SK-N-SH treated with all-trans-retinoic acid at 6 μM for 48 hours (cell line): ENCODE data around the gene ATP13A2.

Experiments used
- ATAC-seq: fragments of 200-7000 bp; cut with Tn5 transposase; 3 replicates; pipeline ENCODE4 v1.9.1; 2020; ENCODE audit warnings: mild to moderate bottlenecking, moderate library complexity
- BACH2 ChIP-seq: fragments of 250-450 bp; sonication (Bioruptor Pico); IDR thresholded peaks from 2 replicates; pipeline ENCODE4 v1.9.0; 2021; ENCODE audit warnings: mild to moderate bottlenecking, borderline replicate concordance
- CSDC2 ChIP-seq: fragments of 250-450 bp; sonication (Bioruptor Pico); IDR thresholded peaks from 2 replicates; pipeline ENCODE4 v1.5.0; 2020; ENCODE audit warnings: mild to moderate bottlenecking, moderate library complexity
- ESRRG ChIP-seq: fragments of 250-450 bp; sonication (Bioruptor Pico); IDR thresholded peaks from 2 replicates; pipeline ENCODE4 v1.6.1; 2021; ENCODE audit warnings: mild to moderate bottlenecking
- GLIS3 ChIP-seq: fragments of 250-450 bp; sonication (Bioruptor Pico); IDR thresholded peaks from 2 replicates; pipeline ENCODE4 v1.5.0; 2020; ENCODE audit warnings: mild to moderate bottlenecking, moderate library complexity
- ISL1 ChIP-seq: fragments of 250-450 bp; sonication (Bioruptor Pico); IDR thresholded peaks from 2 replicates; pipeline ENCODE4 v2.1.2; 2022; ENCODE audit warnings: mild to moderate bottlenecking, moderate library complexity
- OSR1 ChIP-seq: fragments of 250-450 bp; sonication (Bioruptor Pico); IDR thresholded peaks from 2 replicates; pipeline ENCODE4 v1.8.0; 2022; ENCODE audit warnings: moderate library complexity, mild to moderate bottlenecking, inconsistent platforms
- PPARA ChIP-seq: fragments of 250-450 bp; sonication (Bioruptor Pico); IDR thresholded peaks from 2 replicates; pipeline ENCODE4 v1.5.0; 2020; ENCODE audit warnings: mild to moderate bottlenecking, borderline replicate concordance
- SNAI2 ChIP-seq: fragments of 250-450 bp; sonication (Bioruptor Pico); IDR thresholded peaks from 2 replicates; pipeline ENCODE4 v1.5.0; 2020; ENCODE audit warnings: mild to moderate bottlenecking, moderate library complexity
- TCF4 ChIP-seq: fragments of 250-450 bp; sonication (Bioruptor Pico); IDR thresholded peaks from 2 replicates; pipeline ENCODE4 v1.8.0; 2021; ENCODE audit warnings: mild to moderate bottlenecking, moderate library complexity, borderline replicate concordance
- TOX ChIP-seq: fragments of 250-450 bp; sonication (Bioruptor Pico); IDR thresholded peaks from 2 replicates; pipeline ENCODE4 v1.8.0; 2021; ENCODE audit warnings: mild to moderate bottlenecking, moderate library complexity, borderline replicate concordance
- ZC3H10 ChIP-seq: fragments of 250-450 bp; sonication (Bioruptor Pico); IDR thresholded peaks from 2 replicates; pipeline ENCODE4 v1.5.1; 2021; ENCODE audit warnings: mild to moderate bottlenecking, moderate library complexity
- ZFP3 ChIP-seq: fragments of 250-450 bp; sonication (Bioruptor Pico); IDR thresholded peaks from 2 replicates; pipeline ENCODE4 v1.5.0; 2020; ENCODE audit warnings: mild to moderate bottlenecking, moderate library complexity
- ZFP30 ChIP-seq: fragments of 450-650 bp; formaldehyde crosslinking; IDR thresholded peaks from 2 replicates; pipeline ENCODE4 v1.5.0; 2022; ENCODE audit warnings: mild to moderate bottlenecking, moderate library complexity
- ZNF565 ChIP-seq: fragments of 450-650 bp; formaldehyde crosslinking; conservative IDR thresholded peaks from 2 replicates; pipeline ENCODE4 v1.5.0; 2020; ENCODE audit warnings: low read depth, mild to moderate bottlenecking, moderate library complexity
- ZNF70 ChIP-seq: fragments of 450-650 bp; formaldehyde crosslinking; IDR thresholded peaks from 2 replicates; pipeline ENCODE4 v1.5.0; 2020; ENCODE audit warnings: mild to moderate bottlenecking, moderate library complexity
- TF ChIP-seq, protein P1 (sequence below): fragments of 250-450 bp; sonication (Bioruptor Pico); IDR thresholded peaks from 2 replicates; pipeline ENCODE4 v1.8.0; 2020; ENCODE audit warnings: mild to moderate bottlenecking, moderate library complexity, borderline replicate concordance
- TF ChIP-seq, protein P2 (sequence below): fragments of 250-450 bp; sonication (Bioruptor Pico); IDR thresholded peaks from 2 replicates; pipeline ENCODE4 v1.5.0; 2020; ENCODE audit warnings: mild to moderate bottlenecking, moderate library complexity
- TF ChIP-seq, protein P3 (sequence below): fragments of 250-450 bp; sonication (Bioruptor Pico); IDR thresholded peaks from 2 replicates; pipeline ENCODE4 v1.5.1; 2020; ENCODE audit warnings: low read depth, mild to moderate bottlenecking, moderate library complexity
- TF ChIP-seq, protein P4 (sequence below): fragments of 250-450 bp; sonication (Bioruptor Pico); IDR thresholded peaks from 2 replicates; pipeline ENCODE4 v1.5.1; 2021; ENCODE audit warnings: mild to moderate bottlenecking, moderate library complexity
- TF ChIP-seq, protein P5 (sequence below): fragments of 250-450 bp; sonication (Bioruptor Pico); IDR thresholded peaks from 2 replicates; pipeline ENCODE4 v1.8.0; 2021; ENCODE audit warnings: low read depth, mild to moderate bottlenecking, moderate library complexity, borderline replicate concordance

ATP13A2 gene

DNA sequence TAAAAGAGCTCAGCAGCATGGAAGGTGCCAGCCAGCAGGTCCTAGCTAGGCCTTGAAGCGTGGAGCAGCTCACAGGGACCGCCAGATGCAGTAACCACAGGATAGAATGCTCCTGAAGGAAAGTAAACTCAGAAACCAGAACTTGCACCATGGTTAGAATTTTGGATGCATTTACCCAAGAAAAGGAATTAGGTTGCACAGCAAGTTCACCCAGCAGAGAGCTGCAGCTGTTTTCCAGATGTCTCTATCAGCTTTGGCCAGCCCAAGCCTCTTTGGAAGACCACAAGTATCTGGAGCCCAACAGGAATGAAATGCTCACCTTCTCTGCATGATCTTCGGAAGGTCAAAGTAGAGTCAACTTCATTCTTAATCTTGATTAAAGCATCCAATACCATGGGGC, 21.0 kb upstream of the ATP13A2 start:
- TF ChIP-seq ISL1 (CRISPR knock-in tag) = no peak
- TF ChIP-seq, protein P1, sequence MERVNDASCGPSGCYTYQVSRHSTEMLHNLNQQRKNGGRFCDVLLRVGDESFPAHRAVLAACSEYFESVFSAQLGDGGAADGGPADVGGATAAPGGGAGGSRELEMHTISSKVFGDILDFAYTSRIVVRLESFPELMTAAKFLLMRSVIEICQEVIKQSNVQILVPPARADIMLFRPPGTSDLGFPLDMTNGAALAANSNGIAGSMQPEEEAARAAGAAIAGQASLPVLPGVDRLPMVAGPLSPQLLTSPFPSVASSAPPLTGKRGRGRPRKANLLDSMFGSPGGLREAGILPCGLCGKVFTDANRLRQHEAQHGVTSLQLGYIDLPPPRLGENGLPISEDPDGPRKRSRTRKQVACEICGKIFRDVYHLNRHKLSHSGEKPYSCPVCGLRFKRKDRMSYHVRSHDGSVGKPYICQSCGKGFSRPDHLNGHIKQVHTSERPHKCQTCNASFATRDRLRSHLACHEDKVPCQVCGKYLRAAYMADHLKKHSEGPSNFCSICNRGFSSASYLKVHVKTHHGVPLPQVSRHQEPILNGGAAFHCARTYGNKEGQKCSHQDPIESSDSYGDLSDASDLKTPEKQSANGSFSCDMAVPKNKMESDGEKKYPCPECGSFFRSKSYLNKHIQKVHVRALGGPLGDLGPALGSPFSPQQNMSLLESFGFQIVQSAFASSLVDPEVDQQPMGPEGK (CRISPR knock-in tag) = no peak
- TF ChIP-seq TOX (CRISPR knock-in tag) = no peak
- TF ChIP-seq, protein P2, sequence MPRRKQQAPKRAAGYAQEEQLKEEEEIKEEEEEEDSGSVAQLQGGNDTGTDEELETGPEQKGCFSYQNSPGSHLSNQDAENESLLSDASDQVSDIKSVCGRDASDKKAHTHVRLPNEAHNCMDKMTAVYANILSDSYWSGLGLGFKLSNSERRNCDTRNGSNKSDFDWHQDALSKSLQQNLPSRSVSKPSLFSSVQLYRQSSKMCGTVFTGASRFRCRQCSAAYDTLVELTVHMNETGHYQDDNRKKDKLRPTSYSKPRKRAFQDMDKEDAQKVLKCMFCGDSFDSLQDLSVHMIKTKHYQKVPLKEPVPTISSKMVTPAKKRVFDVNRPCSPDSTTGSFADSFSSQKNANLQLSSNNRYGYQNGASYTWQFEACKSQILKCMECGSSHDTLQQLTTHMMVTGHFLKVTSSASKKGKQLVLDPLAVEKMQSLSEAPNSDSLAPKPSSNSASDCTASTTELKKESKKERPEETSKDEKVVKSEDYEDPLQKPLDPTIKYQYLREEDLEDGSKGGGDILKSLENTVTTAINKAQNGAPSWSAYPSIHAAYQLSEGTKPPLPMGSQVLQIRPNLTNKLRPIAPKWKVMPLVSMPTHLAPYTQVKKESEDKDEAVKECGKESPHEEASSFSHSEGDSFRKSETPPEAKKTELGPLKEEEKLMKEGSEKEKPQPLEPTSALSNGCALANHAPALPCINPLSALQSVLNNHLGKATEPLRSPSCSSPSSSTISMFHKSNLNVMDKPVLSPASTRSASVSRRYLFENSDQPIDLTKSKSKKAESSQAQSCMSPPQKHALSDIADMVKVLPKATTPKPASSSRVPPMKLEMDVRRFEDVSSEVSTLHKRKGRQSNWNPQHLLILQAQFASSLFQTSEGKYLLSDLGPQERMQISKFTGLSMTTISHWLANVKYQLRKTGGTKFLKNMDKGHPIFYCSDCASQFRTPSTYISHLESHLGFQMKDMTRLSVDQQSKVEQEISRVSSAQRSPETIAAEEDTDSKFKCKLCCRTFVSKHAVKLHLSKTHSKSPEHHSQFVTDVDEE (CRISPR knock-in tag) = no peak
- no peak for TF ChIP-seq OSR1 (CRISPR knock-in tag)
- no peak for TF ChIP-seq GLIS3
- no peak for ATAC-seq

DNA sequence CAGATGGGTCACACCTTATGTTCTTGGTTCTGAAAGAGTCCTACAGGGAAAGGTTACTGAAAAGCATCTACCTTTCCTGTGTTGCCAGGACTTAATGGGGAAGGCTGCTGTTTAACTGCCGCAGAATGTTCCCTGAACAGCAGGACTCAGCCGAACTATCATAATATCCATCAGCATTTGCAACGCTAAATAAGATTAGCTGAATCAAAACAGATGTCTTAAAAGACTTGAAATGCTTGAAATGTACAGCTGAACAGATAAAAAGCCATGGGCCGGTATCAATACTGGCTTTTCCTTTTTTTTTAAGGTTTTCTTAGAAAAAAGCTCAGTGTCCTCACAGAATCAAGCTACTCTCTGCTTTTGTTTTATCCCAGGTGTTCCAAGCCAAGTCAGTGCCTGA, 19.7 kb upstream of the ATP13A2 start:
- TF ChIP-seq, protein P3, sequence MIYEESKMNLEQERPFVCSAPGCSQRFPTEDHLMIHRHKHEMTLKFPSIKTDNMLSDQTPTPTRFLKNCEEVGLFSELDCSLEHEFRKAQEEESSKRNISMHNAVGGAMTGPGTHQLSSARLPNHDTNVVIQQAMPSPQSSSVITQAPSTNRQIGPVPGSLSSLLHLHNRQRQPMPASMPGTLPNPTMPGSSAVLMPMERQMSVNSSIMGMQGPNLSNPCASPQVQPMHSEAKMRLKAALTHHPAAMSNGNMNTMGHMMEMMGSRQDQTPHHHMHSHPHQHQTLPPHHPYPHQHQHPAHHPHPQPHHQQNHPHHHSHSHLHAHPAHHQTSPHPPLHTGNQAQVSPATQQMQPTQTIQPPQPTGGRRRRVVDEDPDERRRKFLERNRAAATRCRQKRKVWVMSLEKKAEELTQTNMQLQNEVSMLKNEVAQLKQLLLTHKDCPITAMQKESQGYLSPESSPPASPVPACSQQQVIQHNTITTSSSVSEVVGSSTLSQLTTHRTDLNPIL (CRISPR knock-in tag) = no peak
- TF ChIP-seq, protein P4, sequence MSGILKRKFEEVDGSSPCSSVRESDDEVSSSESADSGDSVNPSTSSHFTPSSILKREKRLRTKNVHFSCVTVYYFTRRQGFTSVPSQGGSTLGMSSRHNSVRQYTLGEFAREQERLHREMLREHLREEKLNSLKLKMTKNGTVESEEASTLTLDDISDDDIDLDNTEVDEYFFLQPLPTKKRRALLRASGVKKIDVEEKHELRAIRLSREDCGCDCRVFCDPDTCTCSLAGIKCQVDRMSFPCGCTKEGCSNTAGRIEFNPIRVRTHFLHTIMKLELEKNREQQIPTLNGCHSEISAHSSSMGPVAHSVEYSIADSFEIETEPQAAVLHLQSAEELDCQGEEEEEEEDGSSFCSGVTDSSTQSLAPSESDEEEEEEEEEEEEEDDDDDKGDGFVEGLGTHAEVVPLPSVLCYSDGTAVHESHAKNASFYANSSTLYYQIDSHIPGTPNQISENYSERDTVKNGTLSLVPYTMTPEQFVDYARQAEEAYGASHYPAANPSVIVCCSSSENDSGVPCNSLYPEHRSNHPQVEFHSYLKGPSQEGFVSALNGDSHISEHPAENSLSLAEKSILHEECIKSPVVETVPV = 0 out of 2 replicates have a peak, but pooled peaks have one; percentile 22
- TF ChIP-seq ESRRG = no peak
- TF ChIP-seq ZFP30 (CRISPR knock-in tag) = no peak
- TF ChIP-seq ZFP3 = no peak
- TF ChIP-seq ISL1 (CRISPR knock-in tag) = peak; percentile 39; the same call in 1 of the 2 replicates
- TF ChIP-seq ZC3H10 (CRISPR knock-in tag) = no peak
- TF ChIP-seq, protein P2 (CRISPR knock-in tag) = peak; percentile 79; the same call in 1 of the 2 replicates
- TF ChIP-seq BACH2 (CRISPR knock-in tag) = no peak
- TF ChIP-seq TCF4 (CRISPR knock-in tag) = peak; percentile 96
- TF ChIP-seq PPARA (CRISPR knock-in tag) = no peak
- no peak for TF ChIP-seq CSDC2
- no peak for TF ChIP-seq SNAI2
- ATAC-seq = peak; percentile 80

DNA sequence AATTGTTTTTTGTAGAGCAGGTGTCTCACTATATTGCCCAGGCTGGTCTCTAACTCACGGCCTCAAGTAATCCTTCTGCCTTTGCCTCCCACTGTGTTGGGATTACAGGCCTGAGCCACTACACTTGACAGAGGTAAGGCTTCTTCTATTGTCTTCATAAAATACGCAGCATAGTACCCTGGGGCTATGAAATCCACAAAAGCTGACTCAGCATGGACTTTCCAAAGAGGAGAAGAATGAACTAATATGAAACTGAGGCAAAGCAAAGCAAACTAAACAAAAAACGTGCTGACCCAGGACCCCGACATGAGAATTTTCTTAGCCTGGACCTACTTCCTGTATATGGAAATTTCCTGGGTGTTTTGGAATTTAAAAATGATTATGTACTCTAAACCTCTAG, 18.5 kb upstream of the ATP13A2 start:
- ATAC-seq = no peak
- TF ChIP-seq ESRRG (no peak), OSR1 (CRISPR knock-in tag) (no peak), ZFP3 (no peak), ISL1 (CRISPR knock-in tag) (no peak), ZFP30 (CRISPR knock-in tag) (no peak), TCF4 (CRISPR knock-in tag) (no peak)

DNA sequence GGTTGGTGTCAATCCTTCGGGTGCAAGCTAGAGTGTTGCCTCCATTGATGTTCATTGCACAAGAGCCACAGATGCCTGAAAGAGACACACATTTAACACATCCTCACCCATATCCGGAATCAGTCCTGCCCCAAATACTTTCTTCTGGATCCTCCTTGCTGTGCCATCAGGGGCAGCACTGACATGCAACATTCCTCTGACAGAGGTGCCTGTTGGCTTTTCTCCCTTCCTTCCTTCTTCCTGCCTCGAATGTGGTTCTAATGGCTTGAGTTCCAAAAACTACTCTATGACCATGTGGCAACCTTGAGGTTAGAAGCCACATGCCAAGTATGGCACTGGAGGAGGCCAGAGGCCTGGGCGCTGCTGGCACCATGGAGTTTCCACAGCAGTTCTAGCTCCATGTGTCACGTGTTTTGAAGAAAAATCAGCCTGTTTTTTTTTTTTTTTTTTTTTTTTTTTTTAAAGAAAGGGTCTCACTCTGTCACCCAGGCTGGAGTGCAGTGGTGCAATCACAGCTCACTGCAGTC, 17.0 kb upstream of the ATP13A2 start:
- TF ChIP-seq, protein P5, sequence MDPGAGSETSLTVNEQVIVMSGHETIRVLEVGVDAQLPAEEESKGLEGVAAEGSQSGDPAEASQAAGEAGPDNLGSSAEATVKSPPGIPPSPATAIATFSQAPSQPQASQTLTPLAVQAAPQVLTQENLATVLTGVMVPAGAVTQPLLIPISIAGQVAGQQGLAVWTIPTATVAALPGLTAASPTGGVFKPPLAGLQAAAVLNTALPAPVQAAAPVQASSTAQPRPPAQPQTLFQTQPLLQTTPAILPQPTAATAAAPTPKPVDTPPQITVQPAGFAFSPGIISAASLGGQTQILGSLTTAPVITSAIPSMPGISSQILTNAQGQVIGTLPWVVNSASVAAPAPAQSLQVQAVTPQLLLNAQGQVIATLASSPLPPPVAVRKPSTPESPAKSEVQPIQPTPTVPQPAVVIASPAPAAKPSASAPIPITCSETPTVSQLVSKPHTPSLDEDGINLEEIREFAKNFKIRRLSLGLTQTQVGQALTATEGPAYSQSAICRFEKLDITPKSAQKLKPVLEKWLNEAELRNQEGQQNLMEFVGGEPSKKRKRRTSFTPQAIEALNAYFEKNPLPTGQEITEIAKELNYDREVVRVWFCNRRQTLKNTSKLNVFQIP (CRISPR knock-in tag) = no peak
- TF ChIP-seq ZNF70 (CRISPR knock-in tag) = no peak
- no peak for TF ChIP-seq ISL1 (CRISPR knock-in tag)
- TF ChIP-seq, protein P2 (CRISPR knock-in tag) = no peak
- no peak for TF ChIP-seq TOX (CRISPR knock-in tag)
- TF ChIP-seq ZNF565 (CRISPR knock-in tag) = no peak
- ATAC-seq = no peak
